HG03135 (cell line): Measurements from ENCODE around the gene KCNIP3.
"Not testable (repeated sequence)": the region's sequence is repeated elsewhere in the genome, so short reads cannot be mapped to it uniquely, and the experiment has no call there.

ENCODE experiments used
- ATAC-seq: cut with Tn5 transposase; IDR thresholded peaks from one replicate; pipeline ENCODE4 v1.9.1; 2021; ENCODE audit warnings: mild to moderate bottlenecking, moderate library complexity; ENCODE audit not compliant: unreplicated experiment

Gene KCNIP3

DNA sequence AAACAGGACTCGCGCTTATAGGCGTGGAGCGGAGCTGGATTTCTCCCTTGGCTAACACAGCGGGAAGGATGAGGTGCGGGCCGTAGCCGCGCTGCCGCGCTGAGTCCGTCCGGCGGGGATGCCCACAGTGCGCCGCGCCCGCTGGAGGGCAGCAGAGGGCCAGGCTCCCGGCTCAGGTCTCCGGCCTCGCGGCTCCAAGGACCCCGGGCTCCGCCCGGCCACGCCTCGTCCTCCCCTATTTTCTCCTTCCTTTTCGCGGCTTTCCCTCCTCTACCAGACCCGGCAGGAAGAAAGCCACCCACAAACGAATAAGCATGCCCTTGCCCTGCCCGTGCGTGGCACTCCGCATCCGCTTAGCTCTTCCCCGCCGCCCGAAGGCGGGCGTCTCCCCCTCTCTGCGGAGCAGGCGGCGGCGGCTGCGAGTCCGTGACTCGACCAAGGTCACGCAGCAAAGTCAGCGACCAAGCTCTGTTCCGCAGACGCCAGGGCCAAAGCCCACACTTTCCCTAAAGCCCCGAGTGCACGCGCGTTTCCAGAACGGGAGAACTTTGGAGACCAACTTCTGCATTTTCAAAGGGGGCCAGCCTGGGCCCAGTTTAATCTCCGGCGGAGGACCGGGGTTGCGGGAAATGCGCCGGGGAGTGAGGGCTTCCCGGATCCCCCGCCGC lies 48.5 kb downstream of the KCNIP3 start:
- peak; percentile 72 for ATAC-seq

DNA sequence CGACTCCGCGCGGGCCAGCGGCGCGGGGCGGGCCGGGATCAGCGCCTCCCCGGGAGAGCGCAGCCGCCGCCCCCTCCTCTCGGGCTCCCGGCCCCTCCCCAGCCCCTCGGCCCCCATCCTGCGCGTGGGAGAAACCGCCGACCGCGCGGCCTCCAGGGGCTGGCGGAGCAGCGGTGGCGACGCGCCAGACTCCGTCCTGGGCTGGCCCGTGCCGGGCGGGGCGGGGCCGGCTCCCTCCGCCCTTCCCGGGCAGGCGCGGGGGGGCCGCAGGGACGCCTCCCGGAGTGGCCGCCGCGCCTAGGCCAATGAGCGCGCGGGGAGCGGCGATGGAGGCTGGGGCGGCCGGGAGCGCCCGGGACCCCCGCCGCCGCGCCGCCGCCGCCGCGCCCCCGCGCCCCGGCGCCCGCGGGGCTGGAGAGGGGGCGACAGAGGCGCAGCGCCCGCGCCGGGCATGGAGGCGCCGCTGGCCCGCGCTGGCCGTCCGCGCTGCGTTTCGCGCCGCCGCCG lies 49.1 kb downstream of the KCNIP3 start:
- peak; percentile 20 for ATAC-seq

DNA sequence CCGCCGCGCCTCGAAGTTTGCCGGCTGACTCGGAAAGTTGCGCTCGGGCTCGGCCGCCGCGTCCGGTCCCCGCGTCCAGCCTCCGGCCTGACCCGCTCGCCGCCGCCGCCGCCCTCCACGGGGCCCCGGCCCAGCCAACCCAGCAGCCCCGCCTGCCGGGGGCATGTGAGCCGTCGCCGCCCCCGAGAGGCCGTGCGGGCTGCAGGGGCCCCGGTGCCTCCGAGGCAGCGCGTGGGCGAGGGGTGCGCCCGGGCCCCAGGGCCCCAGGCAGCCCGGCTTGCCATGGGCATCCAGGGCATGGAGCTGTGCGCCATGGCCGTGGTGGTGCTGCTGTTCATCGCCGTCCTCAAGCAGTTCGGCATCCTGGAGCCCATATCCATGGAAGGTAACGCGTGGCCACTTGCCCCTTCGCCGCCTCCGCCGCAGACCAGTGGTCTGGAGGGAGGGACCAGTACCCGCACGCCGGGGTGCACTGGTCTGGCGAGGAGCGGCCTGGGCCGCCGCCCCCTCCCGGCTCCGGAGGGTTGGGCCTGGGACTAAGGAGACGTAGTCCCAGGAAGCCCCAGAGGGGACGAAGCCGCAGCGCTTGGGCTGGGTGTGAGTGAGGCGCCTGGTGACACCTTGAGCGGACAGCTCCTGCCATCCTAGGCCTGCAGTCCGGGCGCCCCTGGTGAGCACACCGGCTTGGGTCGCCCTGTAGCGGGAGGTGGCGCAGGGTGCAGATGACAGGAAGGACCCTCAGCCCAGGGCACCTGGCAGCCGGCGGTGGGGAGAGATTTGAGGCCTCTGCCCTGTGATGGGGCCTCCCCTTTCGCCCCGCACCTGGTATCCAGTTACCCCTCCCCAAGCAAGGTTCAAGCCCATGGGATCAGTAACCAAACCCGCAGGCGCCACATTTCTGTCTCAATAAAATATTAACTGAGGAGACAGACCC lies 49.9 kb downstream of the KCNIP3 start:
- no peak for ATAC-seq

DNA sequence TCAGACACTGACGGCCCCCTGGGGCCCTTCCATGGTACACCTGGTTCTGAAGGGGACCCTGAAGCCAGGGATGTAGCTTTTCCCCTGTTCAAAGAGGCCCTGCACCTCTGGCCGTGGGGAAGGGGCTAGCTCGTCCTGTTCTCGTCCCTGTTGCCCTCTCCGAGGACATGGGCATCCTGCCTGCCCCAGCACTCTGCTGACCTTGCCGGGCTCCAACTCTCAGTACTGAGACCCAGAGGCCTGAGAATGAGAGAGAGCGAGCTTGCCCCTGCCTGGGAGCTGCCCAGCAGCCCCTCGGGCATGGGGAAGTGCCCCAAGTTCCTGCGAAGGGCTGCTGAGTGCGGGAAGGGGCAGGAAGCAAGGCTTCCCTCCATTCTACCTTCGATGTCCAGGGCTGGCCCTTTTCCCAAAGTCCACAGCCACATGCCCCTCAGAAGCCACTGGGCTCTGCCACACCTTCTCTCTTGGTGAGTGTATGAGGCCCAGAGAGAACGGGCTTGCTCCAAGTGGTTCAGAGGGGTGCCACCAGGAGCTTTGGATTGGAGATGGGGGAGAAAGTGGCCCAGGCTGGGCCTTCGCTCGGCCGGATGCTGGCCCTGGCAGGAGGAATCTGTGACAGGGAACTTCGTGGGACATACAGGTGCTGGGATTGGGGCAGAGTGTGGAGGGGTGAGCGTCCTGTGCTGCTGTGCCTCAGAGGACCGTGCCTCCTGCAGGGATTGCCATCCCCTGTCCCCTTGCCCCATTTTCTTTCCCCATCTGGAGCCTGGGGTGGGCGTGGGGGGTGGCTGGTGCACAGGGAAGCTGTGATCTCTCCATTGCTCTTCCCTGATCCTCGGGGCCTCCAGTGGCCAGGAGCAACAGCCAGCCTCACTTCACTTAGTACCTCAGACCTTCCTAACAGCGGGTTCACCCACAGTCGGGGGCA lies 50.8 kb downstream of the KCNIP3 start:
- no peak for ATAC-seq

DNA sequence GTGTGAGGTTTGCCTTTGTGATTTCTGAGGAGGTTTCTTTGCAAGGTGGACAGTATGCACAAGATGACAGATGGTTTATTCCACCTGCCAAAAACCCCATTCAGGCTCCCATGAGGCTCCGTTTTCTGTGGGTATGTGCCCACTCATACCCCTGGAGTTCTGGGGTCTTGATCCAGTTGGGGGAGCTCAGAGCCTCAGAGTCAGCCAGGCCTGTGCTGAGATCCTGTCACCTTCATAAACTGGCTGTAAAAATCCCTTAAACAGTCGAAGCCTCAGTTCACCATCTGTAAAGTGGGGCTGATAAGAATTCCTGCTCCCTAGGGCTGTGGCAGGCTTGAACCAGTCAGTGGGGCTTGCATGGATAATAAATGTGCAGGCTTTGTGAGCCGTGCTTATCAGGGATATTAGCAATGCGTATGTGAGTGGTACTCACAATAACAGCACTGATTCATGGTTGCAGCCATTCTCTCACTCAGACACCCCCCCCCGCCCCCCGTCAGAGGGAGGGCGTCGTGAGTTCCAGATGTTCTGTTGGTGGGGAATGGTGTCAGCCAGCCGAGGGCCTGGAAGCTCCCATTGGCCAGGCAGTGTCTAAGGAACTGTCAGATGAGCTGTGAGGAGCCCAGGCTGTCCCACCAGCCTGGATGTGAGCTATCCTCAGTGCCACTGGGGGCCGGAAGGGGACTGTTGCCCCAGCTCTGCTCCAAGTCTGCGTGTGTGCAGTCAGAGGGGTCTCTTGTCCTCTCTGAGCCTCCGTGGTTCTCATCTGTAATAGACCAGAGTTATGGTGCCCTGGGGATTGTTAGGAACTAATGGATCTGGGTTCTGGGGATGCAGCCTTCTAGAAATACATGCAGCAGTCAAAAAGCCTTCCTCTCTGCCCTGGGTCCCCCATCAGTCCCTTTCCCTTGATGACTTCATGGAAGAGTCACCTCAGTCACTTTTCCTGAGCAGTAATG lies 51.7 kb downstream of the KCNIP3 start:
- ATAC-seq: no peak

DNA sequence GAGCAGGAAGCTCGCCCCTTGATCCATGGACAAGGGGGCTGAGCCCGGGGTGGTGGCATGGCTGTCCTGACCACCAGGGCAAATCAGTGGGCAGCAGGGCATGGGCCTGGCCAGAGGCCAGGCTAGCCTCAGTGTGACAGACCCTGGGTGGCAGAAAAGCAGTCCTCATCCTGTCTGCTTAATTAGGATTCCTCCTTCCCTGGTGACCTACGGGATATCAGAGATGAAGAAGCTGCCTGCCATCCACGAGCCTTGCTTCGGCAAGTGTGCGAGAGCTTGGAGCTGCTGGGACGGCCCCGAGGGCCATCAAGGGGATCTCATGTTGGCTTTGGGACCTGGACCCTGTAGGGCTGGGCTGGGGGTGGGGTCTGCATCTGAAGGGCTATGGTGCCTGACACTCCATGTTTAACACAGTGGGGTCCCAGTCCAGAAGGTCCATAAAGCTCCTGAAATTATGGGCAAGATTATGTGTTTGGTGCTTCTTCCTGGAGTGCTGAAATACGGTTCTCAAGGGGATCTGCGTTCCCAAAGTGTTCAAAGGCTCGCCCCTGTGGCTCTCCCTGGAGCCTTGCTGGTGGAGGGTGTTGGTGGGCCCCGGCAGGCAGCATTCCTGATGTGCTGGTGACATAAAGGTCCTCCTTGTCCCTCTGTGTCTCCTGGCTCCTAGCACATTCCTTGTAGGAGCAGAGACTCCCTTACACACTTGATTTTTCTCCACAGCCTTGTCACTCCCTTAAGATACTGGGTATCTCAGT lies 52.6 kb downstream of the KCNIP3 start:
- ATAC-seq: no peak

DNA sequence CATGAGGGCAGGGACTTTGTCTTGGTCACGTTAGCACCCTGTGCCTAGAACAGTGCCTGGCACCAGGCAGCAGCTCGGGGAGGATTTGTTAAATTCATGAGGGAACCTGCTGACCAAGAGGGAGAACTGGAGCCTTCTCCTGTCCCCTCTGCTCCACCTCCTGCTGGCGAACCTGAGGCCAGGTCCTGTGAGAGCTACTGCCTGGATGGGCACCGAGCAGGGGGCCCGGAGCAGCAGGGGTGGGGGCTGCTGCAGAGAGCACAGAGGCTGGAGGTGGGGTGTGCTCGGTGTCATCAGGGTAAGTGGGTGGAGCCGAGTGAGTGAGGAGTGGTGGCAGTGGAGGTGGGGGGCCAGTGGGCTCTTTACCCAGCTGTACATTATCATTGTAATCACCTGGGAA lies 53.2 kb downstream of the KCNIP3 start:
- no peak for ATAC-seq

DNA sequence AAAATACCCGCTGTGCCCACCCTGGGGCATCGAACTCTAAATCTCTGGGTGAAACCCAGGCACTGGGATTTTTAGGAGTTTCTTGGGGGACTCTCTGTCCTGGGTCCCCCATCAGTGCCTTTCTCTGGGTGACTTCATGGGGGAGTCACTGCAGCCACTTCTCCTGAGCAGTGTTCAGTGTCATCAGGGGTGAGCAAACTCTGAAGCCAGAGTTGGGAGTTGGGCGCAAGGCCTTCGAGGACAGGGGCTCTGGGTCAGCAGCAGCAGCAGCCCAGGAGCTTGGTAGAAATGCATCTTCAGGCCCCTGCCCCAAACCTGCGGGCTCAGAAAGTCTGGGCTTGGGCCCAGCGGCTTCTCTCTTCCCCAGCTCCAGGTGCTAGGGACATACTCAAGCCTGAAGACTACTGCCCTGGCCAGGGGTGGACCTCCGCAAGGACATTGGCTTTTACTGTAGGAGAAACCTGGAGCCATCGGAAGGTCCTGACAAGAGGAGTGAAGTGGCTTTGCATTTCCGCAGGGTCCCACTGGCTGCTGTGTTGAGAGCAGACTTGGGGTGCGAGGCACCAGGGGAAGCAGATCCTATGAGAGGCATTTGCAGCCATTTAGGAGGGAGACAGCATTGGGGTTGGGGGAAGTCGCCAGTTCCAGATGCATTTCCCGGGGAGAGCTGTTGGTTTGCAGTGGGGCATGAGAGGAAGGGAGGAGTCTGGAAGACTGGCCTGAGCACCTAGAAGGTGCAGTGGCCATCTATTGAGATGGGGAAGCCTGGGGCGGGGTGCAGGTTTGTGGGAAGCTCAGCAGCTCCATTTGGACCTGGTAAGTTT lies 53.8 kb downstream of the KCNIP3 start:
- no peak for ATAC-seq

DNA sequence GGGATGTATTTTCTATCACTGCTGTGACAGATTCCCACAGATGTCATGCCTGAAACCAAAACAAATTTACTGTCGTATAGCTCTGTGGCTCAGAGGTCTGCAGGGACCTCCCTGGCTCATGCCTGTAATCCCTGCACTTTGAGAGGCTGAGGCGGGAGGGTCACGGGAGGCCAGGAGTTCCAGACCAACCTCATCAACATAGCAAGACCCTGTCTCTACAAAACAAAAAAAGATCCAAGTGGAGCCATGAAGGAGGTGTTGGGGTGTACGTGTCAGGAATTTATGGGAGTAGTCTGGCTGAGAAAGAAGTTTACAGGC lies 54.4 kb downstream of the KCNIP3 start:
- ATAC-seq: no peak

DNA sequence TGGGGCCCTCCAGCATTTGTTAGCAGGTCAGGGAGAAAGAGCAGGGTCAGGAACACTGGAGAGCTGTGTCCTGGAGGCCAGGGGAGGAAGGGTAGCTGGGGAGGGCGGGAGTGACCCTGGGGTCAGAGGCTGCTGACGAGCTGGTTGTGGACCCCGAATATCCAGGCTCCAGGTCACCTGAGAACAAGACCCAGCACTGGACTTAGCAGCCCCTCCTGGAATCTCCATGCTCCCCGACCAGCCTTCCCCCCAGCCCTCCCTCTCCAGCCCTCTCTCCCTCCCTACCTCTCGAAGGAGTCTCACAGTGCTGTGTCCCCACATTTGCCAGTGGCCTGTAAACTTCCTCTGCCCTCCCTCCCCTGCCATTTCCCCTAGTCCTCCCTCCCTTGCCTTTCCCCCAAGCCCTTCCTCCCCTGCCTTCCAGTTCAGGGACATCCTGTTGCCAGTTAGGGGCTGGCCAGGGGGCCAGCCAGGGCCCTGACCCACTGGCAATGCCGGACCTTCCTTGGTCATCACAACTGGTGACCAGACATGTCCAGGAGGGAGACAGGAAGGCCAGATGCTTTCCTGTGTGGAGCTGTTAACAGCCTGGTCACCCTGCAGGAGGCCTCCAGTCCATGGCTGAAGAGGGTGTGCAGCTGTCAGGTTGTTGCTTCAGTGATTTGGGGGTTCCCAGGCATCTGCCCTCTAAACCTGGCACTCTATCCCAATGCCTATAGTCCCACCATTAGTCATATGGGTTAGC lies 55.3 kb downstream of the KCNIP3 start:
- ATAC-seq: no peak

DNA sequence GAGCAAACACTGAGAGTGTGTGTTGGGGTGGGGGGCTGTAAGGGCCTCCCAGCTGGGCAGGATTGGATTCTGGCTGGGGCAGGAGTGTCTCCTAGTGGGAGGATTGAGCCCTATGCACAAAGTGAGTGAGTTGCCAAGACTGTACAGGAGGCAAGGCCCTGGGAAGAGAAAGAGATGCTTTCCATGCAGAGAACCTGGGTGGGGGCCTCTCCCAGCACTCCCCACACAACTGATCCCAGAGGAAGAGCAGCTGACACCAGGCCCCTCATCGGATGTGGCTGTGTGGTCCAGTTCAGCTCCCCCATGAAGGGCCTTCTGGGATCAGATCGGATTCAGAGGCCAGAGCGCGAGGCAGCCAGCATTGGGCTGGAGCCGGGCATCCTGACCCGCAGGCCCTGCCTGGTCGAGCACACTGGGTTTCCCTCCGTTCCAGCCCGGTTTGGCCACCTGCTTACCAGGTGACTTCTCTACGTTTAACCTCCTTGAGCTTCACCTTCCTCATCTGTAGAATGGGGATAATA lies 56.0 kb downstream of the KCNIP3 start:
- ATAC-seq: no peak

DNA sequence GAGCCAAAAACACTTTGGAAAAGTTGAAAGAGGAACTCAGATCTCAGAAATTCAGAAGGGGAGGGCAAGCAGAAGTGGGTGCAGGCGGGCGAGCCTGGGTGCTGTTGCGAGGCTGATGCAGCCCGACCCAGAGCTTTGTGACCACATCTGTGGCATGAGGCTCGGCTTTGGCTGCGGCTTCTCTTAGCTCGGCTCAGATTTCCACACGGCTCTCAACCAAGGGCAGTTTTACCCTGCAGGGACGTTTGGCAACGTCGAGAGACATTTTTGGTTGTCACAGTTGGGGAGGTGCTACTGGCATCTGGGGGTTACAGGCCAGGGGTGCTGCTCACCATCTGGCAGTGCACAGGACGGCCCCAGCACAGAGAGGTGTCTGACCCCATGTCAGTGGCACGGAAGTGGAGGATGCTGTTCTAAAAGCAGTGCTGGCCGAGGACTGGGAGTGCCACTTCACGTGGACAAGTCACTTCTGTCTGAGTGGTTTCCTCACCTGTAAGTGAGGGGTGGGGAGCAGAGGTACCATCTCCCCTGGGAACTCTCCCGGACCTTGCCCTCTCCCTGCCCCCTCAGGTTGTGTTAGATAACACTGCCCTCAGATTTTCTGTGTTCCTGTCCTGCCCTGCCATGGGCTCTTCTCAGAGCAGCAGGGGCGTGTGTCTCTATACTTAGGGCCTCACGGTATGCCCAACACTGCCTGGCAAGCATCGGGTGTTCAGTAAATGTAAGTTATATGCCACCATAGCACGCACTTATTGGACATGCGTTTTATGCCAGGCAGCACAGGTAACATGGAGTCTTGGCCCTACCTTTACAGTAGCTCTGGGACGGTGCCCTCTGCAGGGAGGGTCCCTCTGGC lies 56.7 kb downstream of the KCNIP3 start:
- no peak for ATAC-seq

DNA sequence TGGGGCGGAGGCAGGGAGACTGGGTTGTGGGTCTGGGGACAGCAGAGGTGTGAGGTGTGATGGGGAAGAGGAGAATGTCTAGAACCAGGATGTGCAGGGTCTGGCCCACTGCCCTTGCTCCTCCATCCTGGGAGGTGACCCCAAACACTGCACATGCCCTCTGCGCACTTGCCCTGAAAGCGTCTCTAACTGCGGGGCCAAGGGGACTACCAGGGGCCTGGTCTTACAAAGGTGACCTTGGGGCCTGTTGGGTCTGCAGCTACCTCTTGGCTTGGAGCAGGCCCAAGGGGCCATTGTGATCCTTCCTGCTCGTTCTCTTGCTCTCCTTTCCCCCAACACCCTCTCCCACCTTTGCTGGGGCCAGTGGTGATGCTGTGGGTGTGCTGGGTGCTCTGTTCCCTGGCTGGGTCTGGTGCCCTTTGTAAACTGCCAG lies 57.3 kb downstream of the KCNIP3 start:
- no peak for ATAC-seq

DNA sequence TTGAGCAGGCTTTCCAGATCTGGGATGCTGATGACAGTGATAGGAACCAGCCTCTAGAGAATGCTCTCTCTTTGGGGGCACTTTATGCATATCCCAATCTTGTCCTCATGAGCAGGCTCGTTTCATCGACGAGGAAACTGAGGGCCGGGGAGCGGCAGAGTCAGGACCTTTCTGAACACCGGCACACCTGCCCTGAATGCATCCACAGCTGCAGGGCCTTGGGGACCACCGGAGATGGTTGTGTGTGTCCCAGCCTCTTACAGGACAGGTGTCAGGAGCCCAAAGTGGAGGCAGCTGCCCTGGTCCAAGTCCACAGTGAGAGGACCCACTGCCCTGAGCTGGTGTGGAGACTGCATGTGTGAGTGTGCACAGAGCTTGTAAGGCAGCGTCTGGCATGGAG lies 57.8 kb downstream of the KCNIP3 start:
- no peak for ATAC-seq

DNA sequence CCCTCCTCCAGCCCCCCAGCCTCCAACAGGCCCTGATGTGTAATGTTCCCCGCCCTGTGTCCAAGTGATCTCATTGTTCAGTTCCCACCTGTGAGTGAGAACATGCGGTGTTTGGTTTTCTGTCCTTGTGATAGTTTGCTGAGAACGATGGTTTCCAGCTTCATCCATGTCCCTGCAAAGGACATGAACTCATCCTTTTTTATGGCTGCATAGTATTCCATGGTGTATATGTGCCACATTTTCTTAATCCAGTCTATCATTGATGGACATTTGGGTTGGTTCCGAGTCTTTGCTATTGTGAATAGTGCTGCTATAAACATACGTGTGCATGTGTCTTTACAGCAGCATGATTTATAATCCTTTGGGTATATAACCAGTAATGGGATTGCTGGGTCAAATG lies 58.3 kb downstream of the KCNIP3 start:
- not testable (repeated sequence) for ATAC-seq
